ENCODE measurements around the gene HGD. TPM values are rescaled to one million over a fixed set of nuclear protein-coding genes. Genes with fewer than 3 reads are reported as not detected.

Gene HGD
- total RNA-seq, 2 experiments from 2014 or later = 0.19 TPM; not detected in 1

DNA sequence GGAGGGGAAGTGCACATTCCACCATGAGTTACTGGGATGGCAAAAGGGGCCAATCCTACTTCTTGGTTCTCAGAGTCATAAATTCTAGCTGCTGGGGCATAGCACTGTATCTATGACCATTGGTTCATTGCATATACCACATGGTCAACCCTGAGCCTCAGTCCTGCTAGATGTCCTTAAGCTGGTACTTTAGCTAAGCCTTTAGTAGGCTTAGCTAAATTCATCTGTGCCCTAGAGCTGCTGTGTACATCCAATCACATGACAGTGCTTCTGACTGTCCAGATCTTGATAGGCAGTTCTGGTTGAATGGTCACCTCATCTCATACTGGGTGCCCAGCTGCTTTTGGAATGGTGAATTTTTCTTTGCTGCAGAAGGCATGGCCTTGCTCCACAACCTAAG is 77.7 kb downstream of the HGD start:
- H3K9me2 ChIP-seq (ENCODE audit: insufficient read depth, low read length) = no peaks in the 10 kb centered on the region
- ChIA-PET POLR2A (interaction anchor here (0.7 to 1.2 kb wide), 2 partner anchors 9 to 14 kb away, joined by 3 to 5 read pairs; partner anchors contain the start of gene NDUFB4), CTCF (ENCODE audit: unreplicated experiment) (interaction anchor here (1.1 kb wide), 1 partner anchor 9 kb away, joined by 4 read pairs; the partner anchor contains the start of gene NDUFB4)
- no peak for TF ChIP-seq EZH2phosphoT487 (IDR thresholded peaks at IDR 0.05; ENCODE audit: borderline replicate concordance, low read depth, low read length)
- no peak for TF ChIP-seq CTCF (conservative IDR thresholded peaks at IDR 0.05; ENCODE audit: low read length)
- H3K9me3 ChIP-seq (ENCODE audit: low read length) = no peaks in the 10 kb centered on the region
- H3K79me2 ChIP-seq (ENCODE audit: insufficient read depth, low read depth, low read length) = peaks cover 8% of the 10 kb centered on the region; the same call in 1 of the 2 replicates
- no peak overlapping the region for H3K27ac ChIP-seq (ENCODE audit: low read depth, low read length, poor library complexity, severe bottlenecking)
- no peaks in the 10 kb centered on the region for H3K4me1 ChIP-seq (ENCODE audit: insufficient read depth, low read length, poor library complexity, severe bottlenecking)
- DNase-seq (ENCODE audit: low spot score) = no peak
- H3K4me2 ChIP-seq (ENCODE audit: low read length) = no peak overlapping the region
- no peak overlapping the region for H2AFZ ChIP-seq (ENCODE audit: low read length)
- intact Hi-C loops (cut with micrococcal nuclease; ENCODE audit: unreplicated experiment) = no loop called here
- BruUV-seq (replicated peaks) = no TSS peak
- H4K20me1 ChIP-seq (ENCODE audit: insufficient read depth, low read length) = 0 out of 2 replicates have a peak, but pooled peaks cover 3% of the 10 kb centered on the region
- no peak overlapping the region for H3K4me3 ChIP-seq (ENCODE audit: low read depth, low read length, poor library complexity, severe bottlenecking)
- H3K36me3 ChIP-seq (ENCODE audit: insufficient read depth, low read length) = peaks cover 39% of the 10 kb centered on the region

GRCh38 chr3:120602682-120603081 is 79.4 kb downstream of the HGD start:
- DNase-seq (ENCODE audit: low spot score) = no peak
- Histone ChIP-seq H3K79me2 (ENCODE audit: insufficient read depth, low read depth, low read length) (peaks cover 24% of the 10 kb centered on the region; the same call in 1 of the 2 replicates), H3K9me3 (ENCODE audit: low read length) (no peaks in the 10 kb centered on the region), H3K4me3 (ENCODE audit: low read depth, low read length, poor library complexity, severe bottlenecking) (no peak overlapping the region), H3K36me3 (ENCODE audit: insufficient read depth, low read length) (peaks cover 56% of the 10 kb centered on the region), H3K4me2 (ENCODE audit: low read length) (no peak overlapping the region), H4K20me1 (ENCODE audit: insufficient read depth, low read length) (peaks cover 3% of the 10 kb centered on the region; the same call in 1 of the 2 replicates), H2AFZ (ENCODE audit: low read length) (no peak overlapping the region), H3K27ac (ENCODE audit: low read depth, low read length, poor library complexity, severe bottlenecking) (no peak overlapping the region), H3K4me1 (ENCODE audit: insufficient read depth, low read length, poor library complexity, severe bottlenecking) (peaks cover 2% of the 10 kb centered on the region), H3K9me2 (ENCODE audit: insufficient read depth, low read length) (no peaks in the 10 kb centered on the region)
- ChIA-PET POLR2A (no interaction called here), CTCF (ENCODE audit: unreplicated experiment) (no interaction called here)
- intact Hi-C loops (cut with micrococcal nuclease; ENCODE audit: unreplicated experiment) = no loop called here
- TF ChIP-seq CTCF (conservative IDR thresholded peaks at IDR 0.05; ENCODE audit: low read length) = no peak
- BruUV-seq (replicated peaks) = no TSS peak

- no peak for TF ChIP-seq CTCF (conservative IDR thresholded peaks at IDR 0.05; ENCODE audit: low read length)
- no peak for TF ChIP-seq EZH2phosphoT487 (IDR thresholded peaks at IDR 0.05; ENCODE audit: borderline replicate concordance, low read depth, low read length)
Measured at GRCh38 chr3:120601554-120601953, 80.5 kb downstream of the HGD start.

More at GRCh38 chr3:120601554-120601953, 80.5 kb downstream of the HGD start:
- DNase-seq (ENCODE audit: low spot score) = no peak
- H3K27ac ChIP-seq (ENCODE audit: low read depth, low read length, poor library complexity, severe bottlenecking) = no peak overlapping the region
- H3K4me3 ChIP-seq (ENCODE audit: low read depth, low read length, poor library complexity, severe bottlenecking) = no peak overlapping the region
- peaks cover 61% of the 10 kb centered on the region for H3K36me3 ChIP-seq (ENCODE audit: insufficient read depth, low read length)
- H3K4me2 ChIP-seq (ENCODE audit: low read length) = no peak overlapping the region
- BruUV-seq (replicated peaks) = no TSS peak
- H4K20me1 ChIP-seq (ENCODE audit: insufficient read depth, low read length) = peaks cover 7% of the 10 kb centered on the region; the same call in 1 of the 2 replicates
- H3K9me3 ChIP-seq (ENCODE audit: low read length) = no peaks in the 10 kb centered on the region
- intact Hi-C loops (cut with micrococcal nuclease; ENCODE audit: unreplicated experiment) = no loop called here
- H3K79me2 ChIP-seq (ENCODE audit: insufficient read depth, low read depth, low read length) = peaks cover 35% of the 10 kb centered on the region
- peaks cover 8% of the 10 kb centered on the region for H3K4me1 ChIP-seq (ENCODE audit: insufficient read depth, low read length, poor library complexity, severe bottlenecking)
- POLR2A ChIA-PET = no interaction called here
- CTCF ChIA-PET (ENCODE audit: unreplicated experiment) = interaction anchor here (1.1 kb wide), 1 partner anchor 34 kb away, joined by 3 read pairs; no protein-coding TSS in a partner anchor
- H3K9me2 ChIP-seq (ENCODE audit: insufficient read depth, low read length) = no peaks in the 10 kb centered on the region
- no peak overlapping the region for H2AFZ ChIP-seq (ENCODE audit: low read length)
